Lung microvascular endothelial cell (primary cell): ENCODE measurements around the gene EDNRA. TPM values are rescaled to one million over a fixed set of nuclear protein-coding genes. Genes with fewer than 3 reads are reported as not detected.

Experiments used
- DNase-seq, 2 donors: peaks; one replicate each; pipeline versions ENCODE4 v3.0.0 to v3.0.0-alpha.2; 2010; ENCODE audit warnings: low read depth in 2 of 2
- total RNA-seq: library from RNA; depleted of rRNA; stranded (reverse); fragments of >200 nt; gene quantifications from 2 replicates; pipeline ENCODE4 v1.2.1, GENCODE V29; 2014

EDNRA gene
- total RNA-seq, 1 donor from 2014 or later, result under 0.01 TPM

- DNase-seq, result no peak
Observed at GRCh38 chr4:147496500-147496899, 15.6 kb downstream of the EDNRA start.

GRCh38 chr4:147498031-147498660 is 17.2 kb downstream of the EDNRA start:
- peak in 1 of 2 donors; percentile 83 for DNase-seq

- DNase-seq, result no peak
Observed at GRCh38 chr4:147508346-147508745, 27.4 kb downstream of the EDNRA start.

- peak in 1 of 2 donors; percentile 18 for DNase-seq
Observed at GRCh38 chr4:147509386-147509785, 28.5 kb downstream of the EDNRA start.

- no peak for DNase-seq
Observed at GRCh38 chr4:147510962-147511668, 30.2 kb downstream of the EDNRA start.

GRCh38 chr4:147513091-147513490 is 32.2 kb downstream of the EDNRA start:
- DNase-seq, result peak in 1 of 2 donors; percentile 34

- DNase-seq, result no peak
Observed at GRCh38 chr4:147513952-147514351, 33.1 kb downstream of the EDNRA start.

- no peak for DNase-seq
Observed at GRCh38 chr4:147515220-147515936, 34.5 kb downstream of the EDNRA start.

- DNase-seq, result no peak
Observed at GRCh38 chr4:147516133-147516532, 35.2 kb downstream of the EDNRA start.

- no peak for DNase-seq
Observed at GRCh38 chr4:147518086-147518485, 37.2 kb downstream of the EDNRA start.

- DNase-seq, result peak; percentile 85 to 88
Observed at GRCh38 chr4:147518846-147519767, 38.2 kb downstream of the EDNRA start.

- no peak for DNase-seq
Observed at GRCh38 chr4:147524601-147525000, 43.7 kb downstream of the EDNRA start.

- DNase-seq, result no peak
Observed at GRCh38 chr4:147525494-147526271, 44.8 kb downstream of the EDNRA start.

- DNase-seq, result no peak
Observed at GRCh38 chr4:147526272-147526654, 45.4 kb downstream of the EDNRA start.

GRCh38 chr4:147528054-147528453 is 47.2 kb downstream of the EDNRA start:
- DNase-seq, result no peak

- no peak for DNase-seq
Observed at GRCh38 chr4:147530134-147530533, 49.2 kb downstream of the EDNRA start.

GRCh38 chr4:147530723-147531122 is 49.8 kb downstream of the EDNRA start:
- no peak for DNase-seq

- DNase-seq, result no peak
Observed at GRCh38 chr4:147532896-147533295, 52.0 kb downstream of the EDNRA start.

- DNase-seq, result no peak
Observed at GRCh38 chr4:147533331-147533730, 52.4 kb downstream of the EDNRA start.

GRCh38 chr4:147535124-147535523 is 54.2 kb downstream of the EDNRA start:
- DNase-seq, result no peak

GRCh38 chr4:147538711-147539110 is 57.8 kb downstream of the EDNRA start:
- DNase-seq, result no peak
